ENCODE results near the gene STX10.
A peak's percentile ranks its signal among the peaks of the same experiment; 100 is the strongest.

Gene STX10

DNA sequence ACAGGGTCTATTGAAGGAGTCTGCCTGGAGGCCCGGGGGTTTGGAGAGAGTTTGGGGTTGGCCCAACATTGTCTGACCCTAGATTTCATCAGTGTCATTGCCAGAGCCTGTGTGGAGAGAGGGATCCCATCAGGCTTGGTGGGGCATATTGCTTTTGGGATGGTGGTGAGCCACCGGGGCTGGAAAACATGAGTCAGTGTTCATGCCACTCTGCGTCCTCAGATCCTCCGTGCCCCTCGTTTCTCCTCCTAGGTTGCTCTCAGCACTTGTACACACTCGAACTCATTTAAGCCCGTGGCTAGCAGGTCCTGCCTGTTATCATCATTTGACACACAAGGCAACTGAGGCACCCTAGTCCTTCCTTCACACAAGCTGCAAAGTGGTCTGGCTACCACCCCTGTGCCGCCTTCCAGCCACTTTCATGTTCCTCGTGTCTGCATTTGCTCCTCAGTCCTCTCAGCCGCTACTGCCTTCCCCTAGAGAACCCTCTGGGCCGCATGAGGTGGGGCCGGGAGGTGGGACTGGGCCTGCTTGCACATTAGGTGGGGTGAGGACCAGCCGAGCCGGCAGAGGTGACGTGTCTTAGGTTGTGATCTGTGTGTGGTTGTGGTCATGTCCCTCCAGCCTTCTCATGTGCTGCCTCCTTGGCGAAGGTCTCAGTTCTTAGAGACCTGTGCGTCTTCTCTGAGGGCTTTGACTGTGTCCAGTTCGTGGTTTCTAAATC is 28.5 kb downstream of the STX10 start:
- no peak for DNase-seq (ENCODE audit: low read depth in 2 of 3, low spot score in 2 of 3)

DNA sequence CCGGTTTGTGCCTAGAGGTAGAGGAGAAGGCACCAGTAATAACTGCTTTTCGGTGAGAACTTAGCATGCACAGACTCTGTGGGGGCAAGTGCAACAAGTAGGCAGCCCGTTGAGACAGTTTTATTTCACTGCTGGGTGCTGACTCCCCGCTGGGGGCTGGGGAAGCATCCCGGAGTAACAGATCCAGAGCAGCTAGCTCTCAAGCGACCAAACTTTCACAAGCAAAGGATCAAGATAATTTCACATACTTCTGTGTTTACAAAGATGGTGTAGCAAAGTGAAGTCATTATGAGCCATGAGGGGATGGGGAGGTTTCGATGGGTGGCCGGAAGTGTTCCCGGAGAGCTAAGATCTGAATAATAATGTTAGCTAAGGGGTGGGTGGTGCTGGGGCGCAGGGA is 29.4 kb downstream of the STX10 start:
- DNase-seq (ENCODE audit: low read depth in 2 of 3, low spot score in 2 of 3): no peak

DNA sequence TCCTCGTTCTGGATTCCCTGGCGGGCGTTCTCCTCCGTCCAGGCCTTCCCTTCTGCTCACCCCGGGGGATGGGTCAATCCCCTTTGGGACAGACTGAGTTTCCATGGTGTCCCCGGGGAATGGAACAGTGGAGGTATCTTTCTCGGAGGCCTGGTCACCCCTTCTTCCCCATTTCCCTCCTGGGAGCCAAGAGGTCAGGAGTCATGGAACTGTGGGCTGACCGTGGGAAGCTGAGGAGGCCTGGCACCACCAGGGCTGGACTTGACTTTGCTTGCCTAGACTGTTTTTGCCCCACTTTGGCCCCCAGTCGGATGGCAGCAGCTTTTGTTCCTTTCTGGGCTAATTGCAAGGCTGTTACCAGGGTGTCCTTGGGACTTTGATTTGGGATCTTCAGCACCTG is 30.1 kb downstream of the STX10 start:
- DNase-seq (ENCODE audit: low read depth in 2 of 3, low spot score in 2 of 3): no peak

DNA sequence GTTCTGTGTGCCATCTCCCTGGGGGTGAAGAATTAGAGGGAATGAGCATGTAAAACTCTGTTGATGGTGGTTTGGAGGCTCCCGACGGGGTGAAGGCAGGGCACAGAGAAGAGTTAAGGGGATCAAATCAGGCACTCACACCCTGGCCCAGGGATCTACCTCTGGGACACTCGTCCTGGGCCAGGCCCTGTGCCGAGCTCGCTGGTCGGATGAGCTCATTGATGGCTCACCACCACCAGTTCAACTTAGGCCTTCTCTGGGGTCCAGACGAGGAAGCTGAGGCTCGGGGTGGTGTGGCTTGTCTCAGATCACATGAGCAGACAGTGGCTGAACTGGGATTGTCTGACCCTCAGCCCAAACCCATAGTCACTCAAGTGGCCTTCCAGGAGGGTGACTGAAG is 30.5 kb downstream of the STX10 start:
- no peak for DNase-seq (ENCODE audit: low read depth in 2 of 3, low spot score in 2 of 3)

DNA sequence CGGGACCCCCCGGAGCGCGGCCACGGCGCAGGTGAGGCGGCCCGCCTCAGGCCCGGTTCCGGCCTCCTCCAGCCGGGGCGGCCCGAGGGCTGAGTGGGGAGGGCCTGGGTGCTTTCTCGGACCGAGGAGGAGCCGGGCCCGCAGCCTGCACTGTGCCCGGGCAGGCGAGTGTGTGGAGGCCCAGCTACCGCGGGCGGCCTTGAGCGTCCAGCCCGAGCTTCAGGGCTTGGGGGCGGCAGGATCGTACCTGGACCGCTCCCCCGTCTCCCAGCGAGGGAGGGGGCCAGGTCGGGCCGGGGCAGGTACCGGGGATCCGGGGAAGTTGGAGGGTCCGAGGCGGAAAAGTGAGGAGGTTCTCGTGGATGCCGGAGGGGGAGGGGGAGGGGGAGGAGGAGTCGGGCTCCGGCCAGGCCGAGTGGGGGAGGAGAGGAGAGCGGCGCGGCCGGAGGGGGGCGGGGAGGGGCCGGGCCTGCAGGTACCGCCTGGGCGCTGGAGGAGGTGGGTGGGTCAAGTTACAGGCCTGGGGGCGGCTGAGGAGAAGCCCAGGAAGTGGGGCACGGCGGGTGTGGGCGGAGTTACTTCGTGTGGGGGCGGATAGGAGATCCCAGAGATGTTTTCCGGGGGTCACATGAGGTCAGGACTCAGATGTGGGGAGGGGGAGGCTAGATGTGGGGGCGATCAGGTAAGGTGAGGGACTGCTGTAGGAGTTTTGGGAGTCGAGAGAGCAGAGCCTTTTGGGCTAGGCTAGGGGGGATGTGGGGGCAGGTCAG is 31.6 kb downstream of the STX10 start:
- no peak for DNase-seq (ENCODE audit: low read depth in 2 of 3, low spot score in 2 of 3)

DNA sequence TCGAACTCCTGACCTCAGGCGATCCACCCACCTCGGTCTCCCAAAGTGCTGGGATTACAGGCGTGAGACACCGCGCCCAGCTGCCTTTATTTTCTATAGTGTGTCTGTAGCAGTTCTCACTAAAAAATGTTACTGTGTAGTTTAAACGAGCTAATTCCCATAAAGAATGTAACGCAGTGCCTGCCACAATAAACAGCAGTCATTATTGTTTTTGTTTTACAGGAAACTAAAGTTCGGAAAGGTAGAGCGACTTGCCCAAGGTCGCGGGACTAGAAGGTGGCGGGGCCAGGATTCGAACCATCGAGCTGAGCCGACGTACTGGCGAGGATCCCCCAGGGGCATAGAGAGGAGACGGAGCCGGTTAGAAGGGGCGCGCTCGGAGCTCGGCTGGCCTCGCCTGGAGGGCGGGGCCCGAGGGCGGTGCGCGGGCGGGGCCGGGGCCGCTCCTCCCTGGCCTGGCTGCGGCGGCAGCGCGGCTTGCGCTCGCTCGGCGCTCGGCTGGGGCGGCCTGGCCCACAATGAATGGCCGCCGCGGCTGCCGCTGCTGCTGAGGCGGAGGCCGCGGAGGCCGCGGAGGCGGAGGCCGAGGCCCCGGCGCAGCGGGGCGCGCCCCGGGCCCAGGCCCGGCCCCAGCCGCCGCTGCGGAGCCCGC is 32.3 kb downstream of the STX10 start, which contains the start of gene NACC1:
TSS of gene NACC1 (plus strand) at position 493 of the 652 bp plus-strand sequence. CDS start 16,944 bp downstream, outside the sequence.
- DNase-seq (ENCODE audit: low read depth in 2 of 3, low spot score in 2 of 3): peak; percentile 66 to 93 (median 69)

DNA sequence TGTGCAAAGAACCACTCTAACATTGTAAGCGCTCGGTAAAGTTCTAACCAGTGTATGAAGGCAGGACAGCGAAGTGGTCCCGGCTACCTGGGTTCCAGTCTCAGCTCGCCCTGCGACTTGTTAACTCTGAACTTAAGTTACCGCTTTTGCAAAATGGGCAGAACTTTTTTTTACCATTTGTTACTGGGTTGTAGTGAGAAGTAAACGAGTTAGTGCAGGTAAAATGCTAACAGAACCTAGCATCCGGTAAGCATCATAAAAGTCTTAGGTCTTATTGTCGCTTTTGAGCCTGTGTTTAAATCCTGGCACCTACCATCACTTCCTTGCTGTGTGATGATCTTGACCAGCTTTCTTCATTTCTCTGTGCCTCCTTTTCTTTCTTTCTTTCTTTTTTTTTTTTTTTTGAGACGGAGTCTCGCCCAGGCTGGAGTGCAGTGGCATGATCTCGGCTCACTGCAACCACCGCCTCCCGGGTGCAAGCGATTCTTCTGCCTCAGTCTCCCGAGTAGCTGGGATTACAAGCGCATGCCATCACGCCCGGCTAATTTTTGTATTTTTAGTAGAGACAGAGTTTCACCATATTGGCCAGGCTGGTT is 32.9 kb downstream of the STX10 start:
- no peak for DNase-seq (ENCODE audit: low read depth in 2 of 3, low spot score in 2 of 3)

DNA sequence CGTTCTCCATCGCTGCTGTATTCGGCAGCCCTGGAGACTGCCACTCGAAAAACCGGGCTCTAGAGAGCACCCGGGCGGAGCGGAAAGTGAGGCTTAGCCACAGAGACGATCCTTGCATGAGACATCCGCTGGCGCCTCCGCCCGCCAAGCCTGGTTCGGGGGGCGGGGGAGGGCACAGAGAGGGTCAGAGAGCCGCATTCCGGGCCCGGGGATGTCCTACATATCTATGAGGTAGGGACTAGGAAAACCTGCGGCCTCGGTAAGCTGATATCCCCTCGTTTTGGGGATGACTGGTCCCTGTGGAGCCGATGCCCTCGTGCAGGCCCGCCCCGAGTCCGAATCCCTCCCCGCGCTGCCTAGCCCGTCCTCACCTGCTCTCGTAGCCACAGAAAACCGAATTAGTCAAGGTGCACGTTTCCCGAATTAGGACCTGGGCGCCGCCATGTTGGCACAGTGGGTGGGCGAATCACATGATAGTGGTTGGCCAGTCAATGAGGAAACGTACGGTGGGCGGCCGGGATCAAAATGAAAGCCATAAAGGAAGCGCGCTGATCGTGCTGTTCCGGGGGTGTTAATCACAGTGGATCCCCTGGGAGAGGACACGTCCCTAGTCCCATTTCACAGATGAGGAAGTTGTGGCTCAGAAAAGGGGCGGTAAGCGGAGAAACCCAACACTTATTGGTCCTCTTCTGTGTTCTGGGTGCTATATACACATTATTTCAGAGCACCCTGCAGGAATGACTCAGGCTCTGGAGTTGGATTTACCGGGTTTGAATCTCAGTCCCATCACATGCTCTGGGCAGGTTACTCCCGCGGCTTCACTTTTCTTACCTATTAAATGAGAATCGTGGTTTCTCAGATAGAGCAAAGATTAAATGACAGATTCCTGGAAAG is 33.6 kb downstream of the STX10 start, which contains the start of gene TRMT1:
TSS of gene TRMT1 (minus strand) at position 459 of the 894 bp plus-strand sequence. CDS start at position 118, 341 bp downstream.
- DNase-seq (ENCODE audit: low read depth in 2 of 3, low spot score in 2 of 3): peak; percentile 76 to 82 (median 77)

DNA sequence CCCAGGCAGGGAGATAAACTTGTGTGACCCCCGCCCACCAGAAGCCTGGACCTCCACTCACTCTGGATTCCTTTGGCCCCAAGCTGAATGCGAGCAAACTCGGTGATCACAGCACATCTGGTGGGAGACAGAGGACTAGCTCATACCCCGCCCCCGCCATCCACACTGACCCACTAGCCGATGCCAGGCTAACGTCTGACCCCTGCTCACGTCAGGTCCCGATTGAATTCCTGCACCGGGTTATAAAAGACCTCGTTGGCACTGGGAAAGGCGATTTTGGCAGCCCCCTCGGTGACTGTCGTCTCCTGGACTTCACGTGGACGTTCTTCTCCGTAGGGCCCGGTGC is 34.3 kb downstream of the STX10 start:
- no peak for DNase-seq (ENCODE audit: low read depth in 2 of 3, low spot score in 2 of 3)

DNA sequence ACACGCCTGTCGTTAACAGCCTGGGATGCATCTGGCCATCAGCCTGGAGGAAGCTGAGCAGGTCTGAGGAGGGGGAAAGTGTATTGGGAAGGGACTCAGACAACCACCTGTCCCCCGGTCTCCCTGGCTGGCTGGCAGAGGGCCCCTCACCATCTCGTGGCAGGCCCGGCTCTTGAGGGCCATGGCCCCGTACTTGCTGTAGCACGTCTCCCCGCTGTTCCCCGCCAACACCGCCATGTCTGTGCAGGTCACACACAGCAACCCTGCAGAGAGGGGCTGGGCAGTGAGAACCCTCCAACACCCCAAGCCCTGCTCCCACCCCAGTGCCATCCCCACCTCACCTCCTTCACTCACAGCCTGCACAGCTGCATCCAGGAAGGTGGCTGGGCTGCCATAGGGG is 37.6 kb downstream of the STX10 start:
- no peak for DNase-seq (ENCODE audit: low read depth in 2 of 3, low spot score in 2 of 3)

DNA sequence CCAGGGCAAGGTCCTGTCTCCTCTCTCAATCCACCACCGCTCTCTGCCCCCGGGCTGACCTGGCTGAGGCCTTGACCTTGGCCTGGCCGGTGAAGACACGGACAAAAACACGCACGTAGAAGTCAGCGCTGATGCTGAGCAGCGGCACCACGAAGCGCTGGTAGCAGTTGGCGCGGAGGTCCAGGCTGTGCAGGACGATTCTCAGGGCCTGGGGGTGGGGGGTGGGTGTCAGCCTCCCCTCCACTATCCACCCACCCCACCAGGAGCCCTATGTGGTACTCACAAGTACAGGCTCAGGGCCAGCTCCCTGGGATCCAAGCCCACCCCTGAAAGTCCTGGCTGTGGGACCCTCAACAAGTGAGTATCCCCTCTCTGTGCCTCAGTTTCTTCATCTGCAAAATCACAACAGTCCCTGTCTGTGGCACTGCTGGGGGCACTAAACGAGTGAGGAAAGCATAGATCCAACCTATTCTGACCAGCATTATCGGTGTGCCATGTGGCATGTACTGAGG is 40.0 kb downstream of the STX10 start:
- no peak for DNase-seq (ENCODE audit: low read depth in 2 of 3, low spot score in 2 of 3)

DNA sequence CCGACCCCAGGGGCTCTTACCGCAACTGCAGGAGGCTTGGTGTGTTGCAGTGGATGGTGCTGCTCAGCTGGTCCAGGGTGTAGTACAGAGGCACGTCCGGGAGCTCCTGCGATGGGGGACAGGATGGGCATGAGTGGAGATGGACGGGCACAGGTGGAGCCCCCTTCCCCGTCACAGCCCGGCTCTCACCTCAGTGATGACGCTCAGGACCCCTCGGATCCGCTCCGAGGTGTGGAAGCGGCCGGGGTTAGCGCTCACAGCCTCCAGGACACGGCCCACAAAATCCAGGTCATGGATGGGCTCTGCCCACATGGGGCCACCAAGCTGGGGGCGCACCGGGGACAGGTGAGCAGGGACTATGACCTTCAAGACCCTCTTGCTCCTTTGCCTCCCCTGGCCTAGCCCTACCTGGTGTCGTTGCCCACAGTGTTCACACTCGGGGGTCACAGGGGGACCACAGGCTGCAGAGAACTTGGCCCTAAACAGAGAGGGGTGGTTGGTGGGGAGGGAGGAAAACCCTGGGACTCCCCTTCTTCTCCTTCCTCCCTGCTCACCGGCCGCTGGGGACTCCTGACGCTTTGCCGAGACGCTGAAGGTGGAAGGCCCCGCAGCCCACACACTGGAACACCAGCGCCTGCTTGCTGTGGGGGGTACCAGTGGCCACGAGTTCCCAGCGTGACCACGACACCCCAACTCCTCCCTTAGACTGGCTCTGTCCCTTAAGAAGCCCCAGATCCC is 40.6 kb downstream of the STX10 start:
- no peak for DNase-seq (ENCODE audit: low read depth in 2 of 3, low spot score in 2 of 3)

DNA sequence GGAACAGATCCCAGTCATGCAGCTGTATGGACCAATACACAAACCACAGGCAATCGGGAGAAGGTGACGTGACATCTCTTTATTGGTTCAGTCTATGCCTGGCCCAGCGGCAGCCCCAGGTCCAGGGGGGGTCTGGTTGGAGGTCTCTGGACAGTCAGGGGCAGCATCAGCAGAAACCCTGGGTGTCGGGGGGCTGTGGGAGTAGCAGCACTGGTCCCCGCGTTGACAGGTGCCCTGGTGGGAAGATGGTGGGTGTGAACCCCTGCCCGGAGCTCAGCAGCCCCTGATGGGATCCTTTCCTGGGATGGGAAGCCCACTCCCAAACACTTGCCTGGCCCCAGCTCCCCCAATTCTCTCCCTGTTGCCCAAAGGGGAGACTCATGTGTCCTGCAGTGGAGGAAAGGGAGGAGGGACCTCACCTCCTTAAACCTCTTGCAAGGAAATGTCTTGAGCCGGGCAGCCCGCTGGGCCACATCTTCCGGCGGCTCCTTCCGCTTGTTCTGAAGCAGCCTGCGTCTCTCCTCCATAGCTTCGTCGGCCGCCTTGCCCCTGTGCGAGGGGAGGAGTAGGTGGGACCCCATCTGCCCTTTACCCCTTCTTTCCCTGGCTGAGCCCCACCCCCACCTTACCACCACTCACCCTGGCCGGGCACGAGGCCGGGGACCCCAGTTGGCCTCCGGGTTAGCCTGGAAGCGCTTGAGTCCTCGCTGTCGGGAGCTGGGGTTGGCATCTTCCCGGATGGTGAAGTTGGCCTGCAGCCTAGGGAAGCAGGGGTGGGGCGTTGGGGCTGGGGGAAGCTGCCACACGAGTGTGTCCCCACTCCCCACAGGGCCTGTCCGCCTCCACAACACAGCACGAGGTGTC is 45.1 kb downstream of the STX10 start:
- no peak for DNase-seq (ENCODE audit: low read depth in 2 of 3, low spot score in 2 of 3)

DNA sequence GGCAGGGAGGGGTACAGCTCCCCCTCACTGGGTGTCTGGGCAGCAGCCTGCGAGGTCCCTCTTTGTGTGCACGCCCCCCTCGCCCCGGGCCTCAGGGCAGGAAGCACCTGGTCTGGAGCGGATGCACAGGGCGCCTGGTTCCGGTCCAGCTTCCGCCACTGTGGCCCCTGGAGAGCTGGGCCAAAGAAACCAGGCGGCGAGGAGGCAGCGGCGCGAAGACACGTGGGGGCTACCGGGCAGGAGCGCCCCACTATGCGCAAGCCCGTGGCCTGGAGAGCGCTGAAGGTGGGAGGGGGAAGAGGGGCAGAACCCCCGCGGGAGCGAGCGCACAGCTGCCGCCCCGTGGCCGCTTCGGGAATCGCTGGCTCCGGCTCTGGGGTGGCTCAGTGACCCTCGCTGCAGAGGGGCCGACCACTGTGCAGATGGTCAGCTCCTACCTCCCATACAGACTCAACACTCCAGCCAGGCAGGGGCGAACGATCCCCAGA is 45.8 kb downstream of the STX10 start:
- peak in 1 of 3 experiments; percentile 69 for DNase-seq (ENCODE audit: low read depth in 2 of 3, low spot score in 2 of 3)

DNA sequence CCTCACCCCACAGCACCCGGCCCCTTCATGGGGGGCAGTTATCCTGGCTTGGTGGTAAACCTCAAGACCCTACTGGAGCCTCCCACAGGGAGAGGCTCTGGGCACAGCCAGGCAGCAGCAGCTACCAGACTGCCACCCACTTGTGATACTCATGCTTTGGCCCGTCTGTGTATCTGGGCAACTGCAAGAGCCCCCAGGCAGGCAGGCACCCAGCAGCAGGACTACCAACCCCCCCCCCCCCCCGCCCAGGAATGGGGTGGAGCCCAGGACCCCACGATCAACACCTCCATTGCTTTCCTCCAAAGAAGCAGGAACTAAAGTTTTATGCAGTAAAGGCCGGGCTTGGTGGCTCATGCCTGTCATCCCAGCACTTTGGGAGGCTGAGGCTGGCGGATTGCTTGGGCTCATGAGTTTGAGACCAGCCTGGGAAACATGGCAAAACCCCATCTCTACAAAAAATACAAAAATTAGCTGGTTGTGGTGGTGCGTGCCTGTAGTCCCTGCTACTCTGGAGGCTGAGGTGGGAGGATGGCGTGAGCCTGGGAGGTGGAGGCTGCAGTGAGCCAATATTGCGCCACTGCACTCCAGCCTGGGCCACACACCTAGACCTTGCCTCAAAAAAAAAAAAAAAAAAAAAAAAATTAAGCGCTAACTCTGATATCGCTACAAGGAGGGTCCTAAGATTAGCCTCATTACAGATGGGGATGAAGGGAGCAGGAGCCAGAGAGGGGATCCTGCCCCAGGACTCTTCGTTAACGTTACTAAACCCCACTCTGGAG is 46.4 kb downstream of the STX10 start:
- DNase-seq (ENCODE audit: low read depth in 2 of 3, low spot score in 2 of 3): no peak

DNA sequence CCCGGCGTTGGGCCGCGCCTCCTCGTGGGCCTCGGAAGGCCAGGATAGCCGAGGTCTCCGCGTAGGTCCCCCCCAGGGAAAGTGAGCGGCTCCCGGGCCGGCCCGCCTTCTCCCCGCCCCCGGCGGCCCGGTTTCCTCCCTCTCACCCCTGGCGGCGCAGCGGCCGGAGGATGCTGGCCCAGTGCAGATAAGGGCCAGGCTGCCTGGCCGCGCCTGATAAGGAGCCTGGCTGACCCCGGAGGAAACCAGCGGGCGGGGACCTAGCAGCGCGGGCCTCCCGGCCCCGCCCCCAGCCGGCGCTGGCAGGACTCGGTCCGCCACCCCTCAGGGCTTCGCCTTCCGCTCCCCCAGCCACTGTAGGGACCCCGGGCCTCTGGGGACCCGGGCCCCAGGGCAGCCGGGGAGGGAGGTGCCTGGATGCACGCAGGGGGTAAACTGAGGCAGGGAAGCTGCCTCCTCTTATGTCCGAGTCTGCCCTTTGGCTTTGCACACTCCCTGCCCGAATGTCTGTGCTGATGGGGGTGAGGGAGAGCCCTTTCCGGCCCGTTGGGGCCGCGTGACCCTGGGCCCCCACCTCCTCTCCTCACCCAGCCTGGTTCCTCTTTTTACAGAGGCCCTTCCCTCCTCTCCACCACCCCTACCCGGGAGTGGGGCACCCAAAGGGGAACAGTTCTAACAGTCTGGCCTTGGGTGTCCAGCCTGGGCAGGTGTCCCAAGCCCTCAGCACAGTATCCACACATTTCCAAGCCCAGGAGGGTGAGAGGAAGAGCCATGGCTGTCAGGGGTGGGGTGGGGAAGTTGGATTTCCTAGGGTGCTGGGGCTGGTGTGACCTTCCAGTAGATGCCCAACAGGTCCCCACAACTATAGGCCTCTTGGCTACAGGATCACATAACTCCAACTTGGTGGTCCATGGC is 47.3 kb downstream of the STX10 start, which contains the start of gene LYL1:
TSS of gene LYL1 (minus strand) at position 193 of the 915 bp plus-strand sequence. CDS start 1,687 bp downstream, outside the sequence.
- no peak for DNase-seq (ENCODE audit: low read depth in 2 of 3, low spot score in 2 of 3)

DNA sequence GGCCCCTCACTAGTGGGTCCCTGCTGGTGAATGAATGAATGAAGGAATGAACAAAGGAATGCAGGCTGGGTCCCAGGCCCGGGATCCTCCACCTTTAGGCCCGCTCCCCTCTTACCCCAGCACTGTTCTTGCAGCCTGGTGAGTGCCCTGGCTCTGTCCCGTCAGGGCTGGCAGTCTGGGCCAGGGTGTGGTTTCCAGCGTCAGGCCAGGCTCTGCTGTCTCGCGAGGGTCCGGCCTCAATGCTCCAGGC is 47.8 kb downstream of the STX10 start:
- DNase-seq (ENCODE audit: low read depth in 2 of 3, low spot score in 2 of 3): no peak
